ENCODE data around the gene ZC3HAV1L.

- TF ChIP-seq CTCF (IDR thresholded peaks at IDR 0.05; ENCODE audit: low read depth, low read length, poor library complexity, severe bottlenecking) (no peak), EZH2phosphoT487 (IDR thresholded peaks at IDR 0.05; ENCODE audit: borderline replicate concordance, low read length) (no peak)
Measured at GRCh38 chr7:139058943-139059342, 23.1 kb upstream of the ZC3HAV1L start.

All from DOHH2 (cell line).